Mesenteric fat pad (tissue), 1 donor: Measurements from ENCODE around the gene PRDX6. TPM values are rescaled to one million over a fixed set of nuclear protein-coding genes. Genes with fewer than 3 reads are reported as not detected.
A peak's percentile ranks its signal among the peaks of the same experiment; 100 is the strongest.
"Not testable (repeated sequence)": the region's sequence is repeated elsewhere in the genome, so short reads cannot be mapped to it uniquely, and the experiment has no call there.

ENCODE experiments used
- DNase-seq: peaks from one replicate; pipeline ENCODE4 v3.0.0-alpha.2; 2020; ENCODE audit warnings: low spot score
- long read RNA-seq: library from polyadenylated mRNA; unstranded; transcript quantifications from one replicate; pipeline ENCODE4 v2.0.0, GENCODE V29; 2020
- total RNA-seq: library from RNA; stranded (reverse); fragmentation: NEBNext Ultra II Directional; extraction: Animal tissue kit (Norgen Biotek cat#: 25700); gene quantifications from one replicate; pipeline ENCODE4 v1.2.1, GENCODE V29; 2021
- donor health status: DM: yes; HTN: yes; CAD: no.

The PRDX6 gene
- total RNA-seq = 873 TPM
- long read RNA-seq, transcript PRDX6-201 (5 exons, 1,751 nt) = major isoform, 2,084 of 2,243 reads
- long read RNA-seq, transcript PRDX6-203 (4 exons, 859 nt) = minor isoform, 27 of 2,243 reads
- long read RNA-seq, partial matches to known transcripts = 36 of 2,243 reads
- long read RNA-seq, other reads (novel, unspliced or antisense) = 96 of 2,243 reads

- peak; percentile 94 for DNase-seq
Measured at GRCh38 chr1:173477286-173478093, at the start of gene PRDX6. PRDX6 (plus strand) TSS chr1:173477335; CDS start chr1:173477398, 63 bp downstream.

GRCh38 chr1:173429471-173430402 is 47.4 kb upstream of the PRDX6 start:
- peak; percentile 92 for DNase-seq

GRCh38 chr1:173430677-173431303 is 46.3 kb upstream of the PRDX6 start:
- no peak for DNase-seq

- DNase-seq = no peak
Measured at GRCh38 chr1:173431304-173432045, 45.7 kb upstream of the PRDX6 start.

- no peak for DNase-seq
Measured at GRCh38 chr1:173432331-173432730, 44.8 kb upstream of the PRDX6 start.

- no peak for DNase-seq
Measured at GRCh38 chr1:173433751-173434326, 43.3 kb upstream of the PRDX6 start.

GRCh38 chr1:173436841-173437428 is 40.2 kb upstream of the PRDX6 start:
- no peak for DNase-seq

- no peak for DNase-seq
Measured at GRCh38 chr1:173438675-173439074, 38.5 kb upstream of the PRDX6 start.

- DNase-seq = no peak
Measured at GRCh38 chr1:173440430-173440829, 36.7 kb upstream of the PRDX6 start.

- DNase-seq = no peak
Measured at GRCh38 chr1:173444757-173445156, 32.4 kb upstream of the PRDX6 start.

GRCh38 chr1:173445164-173445563 is 32.0 kb upstream of the PRDX6 start:
- DNase-seq = no peak

GRCh38 chr1:173445656-173446055 is 31.5 kb upstream of the PRDX6 start:
- DNase-seq = no peak

- DNase-seq = no peak
Measured at GRCh38 chr1:173447224-173447623, 29.9 kb upstream of the PRDX6 start.

GRCh38 chr1:173448945-173449344 is 28.2 kb upstream of the PRDX6 start:
- DNase-seq = no peak

- DNase-seq = no peak
Measured at GRCh38 chr1:173451981-173452380, 25.2 kb upstream of the PRDX6 start.

GRCh38 chr1:173453982-173454381 is 23.2 kb upstream of the PRDX6 start:
- no peak for DNase-seq

- no peak for DNase-seq
Measured at GRCh38 chr1:173454966-173455524, 22.1 kb upstream of the PRDX6 start.

GRCh38 chr1:173459885-173460284 is 17.2 kb upstream of the PRDX6 start:
- no peak for DNase-seq

GRCh38 chr1:173462666-173463065 is 14.5 kb upstream of the PRDX6 start:
- DNase-seq = not testable (repeated sequence)
